Progenitor cell of endocrine pancreas (in vitro differentiated cells): Measurements from ENCODE around the gene MRPL50. TPM values are rescaled to one million over a fixed set of nuclear protein-coding genes. Genes with fewer than 3 reads are reported as not detected.

Source experiments
- DNase-seq: peaks from one replicate; pipeline ENCODE4 v3.0.0; 2021; ENCODE audit warnings: low spot score; ENCODE audit not compliant: unreplicated experiment
- H3K27ac Mint-ChIP-seq: 2 replicates; pipeline ENCODE4 v1.8.0; 2021; ENCODE audit warnings: mild to moderate bottlenecking, moderate library complexity, mixed read lengths
- H3K27me3 Mint-ChIP-seq: 2 replicates; pipeline ENCODE4 v1.8.0; 2021; ENCODE audit warnings: mixed read lengths
- H3K36me3 Mint-ChIP-seq: 2 replicates; pipeline ENCODE4 v1.8.0; 2022; ENCODE audit warnings: mixed read lengths; ENCODE audit not compliant: insufficient read depth
- H3K4me1 Mint-ChIP-seq: 2 replicates; pipeline ENCODE4 v1.8.0; 2021; ENCODE audit warnings: low read depth, mixed read lengths
- H3K4me3 Mint-ChIP-seq: 2 replicates; pipeline ENCODE4 v1.8.0; 2021; ENCODE audit warnings: low read depth, mild to moderate bottlenecking, moderate library complexity, mixed read lengths
- H3K9me3 Mint-ChIP-seq: 2 replicates; pipeline ENCODE4 v1.8.0; 2021; ENCODE audit warnings: low read depth, mixed read lengths
- CTCF ChIP-seq: fragments of 200-600 bp; sonication (generic); IDR thresholded peaks from one replicate; pipeline ENCODE4 v1.5.0; 2021; ENCODE audit warnings: antibody characterized with exemption, mild to moderate bottlenecking; ENCODE audit not compliant: unreplicated experiment
- total RNA-seq: library from RNA; stranded (reverse); gene quantifications from 2 replicates; pipeline ENCODE4 v1.2.1, GENCODE V29; 2021

MRPL50 gene
- total RNA-seq, 1 donor from 2014 or later, result 16.1 TPM

DNA sequence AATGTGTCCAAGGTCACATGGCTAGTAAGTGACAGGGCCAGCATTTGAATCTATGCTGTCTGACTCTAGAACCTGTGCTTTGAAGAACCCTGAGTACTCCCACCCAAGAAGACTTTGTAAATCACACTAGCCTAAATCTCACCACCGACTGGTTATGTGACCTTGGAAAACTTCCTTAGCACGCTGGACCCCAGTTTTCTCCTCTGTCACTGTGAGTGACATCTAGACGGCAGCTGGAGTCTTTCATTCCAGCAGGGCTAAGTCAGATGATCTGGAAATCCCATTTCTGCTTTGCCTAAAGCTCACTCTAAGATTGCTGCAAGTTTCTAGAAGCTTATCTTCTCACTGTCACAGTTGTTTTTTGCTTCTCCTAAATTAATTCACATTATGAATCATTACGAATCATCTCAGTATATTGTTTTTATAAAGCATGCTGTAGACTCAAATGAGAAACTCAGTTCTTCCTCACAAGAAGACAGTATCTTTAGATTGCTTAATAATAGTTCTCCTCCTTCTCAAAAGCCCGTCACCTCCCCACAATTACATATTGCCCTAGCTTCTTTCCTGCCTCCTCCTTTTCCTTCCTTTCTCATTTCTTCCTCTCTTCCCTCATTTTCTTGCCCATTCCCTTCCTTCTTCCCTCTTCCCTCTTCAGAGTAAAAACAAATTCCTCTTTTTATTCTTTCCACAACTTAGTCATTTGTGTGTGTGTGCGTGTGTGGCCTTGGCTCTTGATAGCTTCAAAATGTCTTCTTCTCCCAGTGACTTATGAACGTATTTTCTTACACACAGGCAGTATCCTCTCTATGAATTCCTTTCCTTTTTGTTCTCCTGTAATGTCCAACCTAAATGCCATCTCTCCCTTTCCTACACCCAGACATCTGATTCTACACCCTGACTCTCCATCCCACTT is 20.4 kb upstream of the MRPL50 start:
- Mint-ChIP-seq H3K27ac (no peak overlapping the region), H3K27me3 (no peaks in the 10 kb centered on the region), H3K36me3 (peaks cover 10% of the 10 kb centered on the region), H3K9me3 (peaks cover 13% of the 10 kb centered on the region), H3K4me3 (no peak overlapping the region), H3K4me1 (peaks cover 5% of the 10 kb centered on the region)
- TF ChIP-seq CTCF, result no peak
- DNase-seq, result no peak

- Mint-ChIP-seq H3K4me3 (no peak overlapping the region), H3K27ac (no peak overlapping the region), H3K36me3 (peaks cover 18% of the 10 kb centered on the region), H3K4me1 (peaks cover 5% of the 10 kb centered on the region), H3K27me3 (no peaks in the 10 kb centered on the region), H3K9me3 (peaks cover 21% of the 10 kb centered on the region)
- TF ChIP-seq CTCF, result no peak
- no peak for DNase-seq
Measured at GRCh38 chr9:101417977-101418376, 19.6 kb upstream of the MRPL50 start.

DNA sequence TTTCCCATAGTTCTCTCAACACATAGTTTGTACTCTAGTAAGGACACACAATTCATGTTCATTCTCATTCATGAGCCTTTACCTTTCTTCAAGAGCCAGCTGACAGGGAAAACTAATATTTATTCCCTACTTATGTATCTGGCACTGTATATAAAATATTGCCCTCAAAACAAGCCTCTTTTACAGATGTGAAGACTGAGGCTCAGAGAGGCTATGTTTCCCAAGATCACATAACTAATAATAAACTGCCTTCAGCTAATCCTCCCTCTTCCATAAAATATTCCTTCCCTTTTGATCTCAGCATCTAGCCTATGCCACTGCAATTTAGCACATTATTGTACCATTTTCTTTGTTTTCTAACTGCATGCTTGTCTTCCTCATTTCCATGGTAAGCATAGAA is 19.0 kb upstream of the MRPL50 start:
- no peak for DNase-seq
- Mint-ChIP-seq H3K4me1 (peaks cover 5% of the 10 kb centered on the region), H3K27ac (no peak overlapping the region), H3K36me3 (peaks cover 23% of the 10 kb centered on the region), H3K27me3 (no peaks in the 10 kb centered on the region), H3K4me3 (no peak overlapping the region), H3K9me3 (peaks cover 27% of the 10 kb centered on the region)
- TF ChIP-seq CTCF, result no peak

- Mint-ChIP-seq H3K4me3 (no peak overlapping the region), H3K9me3 (peaks cover 35% of the 10 kb centered on the region), H3K36me3 (peaks cover 34% of the 10 kb centered on the region), H3K27ac (no peak overlapping the region), H3K4me1 (no peaks in the 10 kb centered on the region), H3K27me3 (no peaks in the 10 kb centered on the region)
- TF ChIP-seq CTCF, result no peak
- no peak for DNase-seq
Measured at GRCh38 chr9:101415578-101415977, 17.2 kb upstream of the MRPL50 start.

GRCh38 chr9:101414839-101415238 is 16.4 kb upstream of the MRPL50 start:
- peaks cover 35% of the 10 kb centered on the region for H3K9me3 Mint-ChIP-seq
- H3K4me3 Mint-ChIP-seq, result no peak overlapping the region
- no peak for DNase-seq
- H3K27me3 Mint-ChIP-seq, result no peaks in the 10 kb centered on the region
- H3K36me3 Mint-ChIP-seq, result peaks cover 38% of the 10 kb centered on the region
- H3K27ac Mint-ChIP-seq, result no peak overlapping the region
- H3K4me1 Mint-ChIP-seq, result no peaks in the 10 kb centered on the region
- TF ChIP-seq CTCF, result no peak
